Stimulated activated CD8-positive, alpha-beta memory T cell treated with anti-CD3 and anti-CD28 coated beads, Interleukin-4, amount 100 ng/mL, for 4 hours (primary cell): ENCODE results near the gene MAN1A2.
"Not testable (repeated sequence)": the region's sequence is repeated elsewhere in the genome, so short reads cannot be mapped to it uniquely, and the experiment has no call there.

ENCODE experiments used
- DNase-seq, 2 donors: peaks; one replicate each; pipeline ENCODE4 v3.0.0-alpha.2; 2020; ENCODE audit warnings: low read depth in 2 of 2, low spot score in 1 of 2

The MAN1A2 gene

GRCh38 chr1:117555806-117556205 lies 188.6 kb downstream of the MAN1A2 start:
- no peak for DNase-seq

GRCh38 chr1:117556341-117556740 lies 189.1 kb downstream of the MAN1A2 start:
- no peak for DNase-seq

- DNase-seq, result no peak
Measured at GRCh38 chr1:117556976-117557375, 189.7 kb downstream of the MAN1A2 start.

GRCh38 chr1:117558451-117558850 lies 191.2 kb downstream of the MAN1A2 start:
- not testable (repeated sequence) for DNase-seq

- DNase-seq, result no peak
Measured at GRCh38 chr1:117559139-117559538, 191.9 kb downstream of the MAN1A2 start.

GRCh38 chr1:117559985-117560384 lies 192.7 kb downstream of the MAN1A2 start:
- DNase-seq, result no peak

- no peak for DNase-seq
Measured at GRCh38 chr1:117561071-117561470, 193.8 kb downstream of the MAN1A2 start.

GRCh38 chr1:117561551-117561950 lies 194.3 kb downstream of the MAN1A2 start:
- no peak for DNase-seq

GRCh38 chr1:117562581-117563491 lies 195.6 kb downstream of the MAN1A2 start:
- no peak for DNase-seq

GRCh38 chr1:117563492-117563875 lies 196.2 kb downstream of the MAN1A2 start:
- DNase-seq, result no peak

- DNase-seq, result no peak
Measured at GRCh38 chr1:117564227-117565075, 197.2 kb downstream of the MAN1A2 start.

- no peak for DNase-seq
Measured at GRCh38 chr1:117565076-117565556, 197.9 kb downstream of the MAN1A2 start.

GRCh38 chr1:117565745-117566455 lies 198.7 kb downstream of the MAN1A2 start:
- DNase-seq, result no peak

GRCh38 chr1:117566556-117566955 lies 199.3 kb downstream of the MAN1A2 start:
- no peak for DNase-seq

GRCh38 chr1:117567435-117567834 lies 200.2 kb downstream of the MAN1A2 start:
- no peak for DNase-seq

- DNase-seq, result no peak
Measured at GRCh38 chr1:117567976-117568375, 200.7 kb downstream of the MAN1A2 start.

GRCh38 chr1:117568999-117569398 lies 201.8 kb downstream of the MAN1A2 start:
- DNase-seq, result no peak

GRCh38 chr1:117569856-117570255 lies 202.6 kb downstream of the MAN1A2 start:
- DNase-seq, result no peak

GRCh38 chr1:117570988-117571409 lies 203.8 kb downstream of the MAN1A2 start:
- DNase-seq, result no peak

GRCh38 chr1:117571496-117571895 lies 204.2 kb downstream of the MAN1A2 start:
- no peak for DNase-seq

GRCh38 chr1:117572546-117572945 lies 205.3 kb downstream of the MAN1A2 start:
- no peak for DNase-seq
